ENCODE measurements around the gene UNC45A. TPM values are rescaled to one million over a fixed set of nuclear protein-coding genes. Genes with fewer than 3 reads are reported as not detected.

Gene UNC45A
- polyA plus RNA-seq, 1 experiment, result 63.3 TPM

- no peaks in the 10 kb centered on the region for H3K27me3 ChIP-seq (ENCODE audit: control insufficient read depth, insufficient read depth, low read length)
- ChIA-PET POLR2A (no interaction called here), CTCF (interaction anchor here (0.8 to 9.3 kb wide), 3 partner anchors 19 to 367 kb away, joined by 4 to 98 read pairs (median 4); partner anchors contain the start of genes HDDC3 and UNC45A)
- no peak overlapping the region for H3K4me3 ChIP-seq (ENCODE audit: low read depth, low read length)
- no peak for TF ChIP-seq CTCF (IDR thresholded peaks at IDR 0.05; ENCODE audit: low read depth, low read length)
- no peak for DNase-seq (ENCODE audit: low read depth, low spot score)
- no peaks in the 10 kb centered on the region; the same call in 1 of the 2 replicates for H3K9me3 ChIP-seq (ENCODE audit: control insufficient read depth, insufficient read depth, low read length)
- no peak overlapping the region for H3K27ac ChIP-seq (ENCODE audit: low read depth, low read length)
These were observed 30.3 kb upstream of the UNC45A start for GRCh38 chr15:90904746-90905145.

DNA sequence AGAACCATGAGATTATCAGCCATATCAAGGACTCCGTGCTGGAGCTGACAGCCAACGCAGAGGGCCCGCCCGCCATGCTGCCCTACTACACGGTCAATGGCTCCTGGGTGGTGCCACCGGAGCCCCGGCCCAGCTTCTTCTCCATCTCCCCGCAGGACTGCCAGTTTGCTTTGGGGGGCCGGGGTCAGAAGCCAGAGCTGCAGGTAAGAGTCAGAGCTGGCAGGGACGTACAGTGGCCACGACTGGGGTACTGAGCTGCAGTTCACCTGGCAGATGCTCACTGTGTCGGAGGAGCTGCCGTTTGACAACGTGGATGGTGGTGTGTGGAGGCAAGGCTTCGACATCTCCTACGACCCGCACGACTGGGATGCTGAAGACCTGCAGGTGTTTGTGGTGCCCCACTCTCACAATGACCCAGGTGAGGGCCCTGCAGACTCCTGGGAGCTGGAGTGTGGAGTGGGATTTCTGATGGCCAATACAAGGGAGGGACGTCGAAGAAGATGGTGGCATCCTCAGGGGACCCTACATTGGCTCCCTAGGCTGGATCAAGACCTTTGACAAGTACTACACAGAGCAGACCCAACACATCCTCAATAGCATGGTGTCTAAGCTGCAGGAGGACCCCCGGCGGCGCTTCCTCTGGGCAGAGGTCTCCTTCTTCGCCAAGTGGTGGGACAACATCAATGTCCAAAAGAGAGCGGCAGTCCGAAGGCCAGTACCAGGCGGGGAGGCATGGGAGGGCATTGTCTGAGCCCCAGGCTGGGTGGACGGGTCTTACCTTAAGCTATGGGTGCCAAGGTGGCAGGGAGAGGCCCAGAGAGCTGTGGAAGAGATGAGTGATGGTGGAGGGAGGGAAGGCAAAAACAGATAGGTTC, 29.5 kb upstream of the UNC45A start:
- H3K4me3 ChIP-seq (ENCODE audit: low read depth, low read length), result no peak overlapping the region
- no peak for TF ChIP-seq CTCF (IDR thresholded peaks at IDR 0.05; ENCODE audit: low read depth, low read length)
- H3K9me3 ChIP-seq (ENCODE audit: control insufficient read depth, insufficient read depth, low read length), result no peaks in the 10 kb centered on the region; the same call in 1 of the 2 replicates
- no peak for DNase-seq (ENCODE audit: low read depth, low spot score)
- CTCF ChIA-PET, result interaction anchor here (9.3 kb wide), 1 partner anchor 27 kb away, joined by 98 read pairs; the partner anchor contains the start of genes HDDC3 and UNC45A
- H3K27ac ChIP-seq (ENCODE audit: low read depth, low read length), result no peak overlapping the region
- POLR2A ChIA-PET, result no interaction called here
- no peaks in the 10 kb centered on the region for H3K27me3 ChIP-seq (ENCODE audit: control insufficient read depth, insufficient read depth, low read length)

GRCh38 chr15:90906181-90906849, 28.8 kb upstream of the UNC45A start:
- CTCF ChIA-PET, result interaction anchor here (9.3 kb wide), 1 partner anchor 26 kb away, joined by 98 read pairs; the partner anchor contains the start of genes HDDC3 and UNC45A

DNA sequence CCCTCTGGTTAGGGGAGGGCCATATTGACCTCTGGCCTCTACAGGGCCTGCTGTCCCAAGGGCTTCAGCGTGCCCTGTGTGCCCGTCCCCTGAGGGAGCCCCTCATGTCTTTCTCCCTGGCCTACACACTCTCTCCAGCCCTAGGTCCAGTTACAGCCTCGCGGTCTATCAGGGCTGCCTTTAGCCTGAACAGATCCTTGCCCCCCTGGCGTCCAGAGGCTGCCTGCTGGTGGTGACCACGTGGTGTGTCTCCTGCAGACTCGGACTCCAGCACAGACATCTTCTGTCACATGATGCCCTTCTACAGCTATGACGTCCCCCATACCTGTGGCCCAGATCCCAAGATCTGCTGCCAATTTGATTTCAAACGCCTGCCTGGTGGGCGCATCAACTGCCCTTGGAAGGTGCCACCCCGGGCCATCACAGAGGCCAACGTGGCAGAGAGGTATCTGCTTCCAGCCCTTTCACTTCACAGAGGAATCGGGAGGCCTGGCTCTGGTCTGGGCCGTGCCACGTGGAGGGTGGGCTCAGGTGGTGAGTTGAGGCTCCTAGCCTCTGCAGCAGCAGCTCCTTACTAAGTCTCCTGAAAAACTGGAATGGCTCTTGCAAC, 27.9 kb upstream of the UNC45A start:
- CTCF ChIA-PET, result interaction anchor here (9.3 kb wide), 1 partner anchor 25 kb away, joined by 98 read pairs; the partner anchor contains the start of genes HDDC3 and UNC45A
- no peaks in the 10 kb centered on the region; the same call in 1 of the 2 replicates for H3K9me3 ChIP-seq (ENCODE audit: control insufficient read depth, insufficient read depth, low read length)
- no peak for TF ChIP-seq CTCF (IDR thresholded peaks at IDR 0.05; ENCODE audit: low read depth, low read length)
- no peaks in the 10 kb centered on the region for H3K27me3 ChIP-seq (ENCODE audit: control insufficient read depth, insufficient read depth, low read length)
- no peak overlapping the region for H3K27ac ChIP-seq (ENCODE audit: low read depth, low read length)
- no peak for DNase-seq (ENCODE audit: low read depth, low spot score)
- H3K4me3 ChIP-seq (ENCODE audit: low read depth, low read length), result no peak overlapping the region
- POLR2A ChIA-PET, result no interaction called here

More at GRCh38 chr15:90906181-90906849, 28.8 kb upstream of the UNC45A start:
- Histone ChIP-seq H3K27me3 (ENCODE audit: control insufficient read depth, insufficient read depth, low read length) (no peaks in the 10 kb centered on the region), H3K9me3 (ENCODE audit: control insufficient read depth, insufficient read depth, low read length) (no peaks in the 10 kb centered on the region; the same call in 1 of the 2 replicates), H3K4me3 (ENCODE audit: low read depth, low read length) (no peak overlapping the region), H3K27ac (ENCODE audit: low read depth, low read length) (no peak overlapping the region)
- no peak for DNase-seq (ENCODE audit: low read depth, low spot score)
- no peak for TF ChIP-seq CTCF (IDR thresholded peaks at IDR 0.05; ENCODE audit: low read depth, low read length)
- POLR2A ChIA-PET, result no interaction called here
